Panc1 (cell line): ENCODE results near the gene DDX42. TPM values are rescaled to one million over a fixed set of nuclear protein-coding genes. Genes with fewer than 3 reads are reported as not detected.

ENCODE experiments used
- ATAC-seq: fragments of 200-7000 bp; cut with Tn5 transposase; 2 replicates; pipeline ENCODE4 v1.9.1; 2020; ENCODE audit warnings: mild to moderate bottlenecking, moderate library complexity
- BruUV-seq: library from RNA; stranded (reverse); fragments of 400-500 nt; replicated peaks from 2 replicates; lab custom pipeline; 2021; lab: Mats Ljungman, UMichigan
- CTCF ChIA-PET: fragments of 300-600 bp; sonication (Branson Sonifier 250); formaldehyde crosslinking; loops from one replicate; lab custom pipeline; 2022; ENCODE audit warnings: antibody characterized with exemption; lab: Charles Lee
- POLR2A ChIA-PET: fragments of 300-600 bp; sonication (Branson Sonifier 250); formaldehyde crosslinking; loops from one replicate; lab custom pipeline; 2022; ENCODE audit warnings: antibody characterized with exemption; lab: Charles Lee
- DNase-seq: peaks from one replicate; pipeline ENCODE4 v3.0.0-alpha.2; 2010; ENCODE audit warnings: low read depth, low spot score
- H3K27ac ChIP-seq: 2 replicates; pipeline ENCODE4 v1.5.1; 2011; ENCODE audit warnings: mild to moderate bottlenecking, low read length, inconsistent platforms
- H3K27me3 ChIP-seq: fragments of 200-500 bp; sonication (Bioruptor generic); 2 replicates; pipeline ENCODE4 v1.6.0; 2014; ENCODE audit warnings: low read length, inconsistent platforms; ENCODE audit not compliant: control insufficient read depth, insufficient read depth
- H3K36me3 ChIP-seq: fragments of 200-500 bp; sonication (Bioruptor generic); 2 replicates; pipeline ENCODE4 v1.5.1; 2014; ENCODE audit warnings: inconsistent platforms, mild to moderate bottlenecking, low read length, moderate library complexity; ENCODE audit not compliant: control insufficient read depth, insufficient read depth
- H3K4me1 ChIP-seq: 2 replicates; pipeline ENCODE4 v1.5.1; 2011; ENCODE audit warnings: inconsistent platforms, mild to moderate bottlenecking, low read length, moderate library complexity; ENCODE audit not compliant: control insufficient read depth, insufficient read depth
- H3K4me3 ChIP-seq, 2 experiments: 2 replicates each; pipeline ENCODE4 v1.5.1; 2011 to 2012; ENCODE audit warnings: low read depth in 2 of 2, low read length in 2 of 2, mild to moderate bottlenecking in 2 of 2, inconsistent platforms in 1 of 2, moderate library complexity in 1 of 2
- H3K9me3 ChIP-seq: fragments of 200-500 bp; sonication (Bioruptor generic); 2 replicates; pipeline ENCODE4 v1.5.1; 2014; ENCODE audit warnings: low read depth, mild to moderate bottlenecking, inconsistent platforms, low read length, moderate library complexity; ENCODE audit not compliant: control insufficient read depth, insufficient read depth
- POLR2AphosphoS5 ChIP-seq: IDR thresholded peaks from 2 replicates; pipeline ENCODE4 v1.6.1; 2012; ENCODE audit warnings: mild to moderate bottlenecking, low read depth, low read length, moderate library complexity
- SIN3A ChIP-seq: IDR thresholded peaks from 2 replicates; pipeline ENCODE4 v1.6.1; 2012; ENCODE audit warnings: low read depth, mild to moderate bottlenecking, low read length, moderate library complexity, borderline replicate concordance; ENCODE audit not compliant: insufficient read depth
- TCF7L2 ChIP-seq: IDR thresholded peaks from 2 replicates; pipeline ENCODE4 v1.6.1; 2011; ENCODE audit warnings: mild to moderate bottlenecking, low read depth, low read length, inconsistent platforms
- in situ Hi-C: cut with HindIII; loops from 2 replicates; pipeline ENCODE4 v1.10.0; 2016; ENCODE audit warnings: low sequenced_read_pairs, low pct_unique_long_range_greater_than_20kb
- intact Hi-C: fragments of 100-400 bp; cut with micrococcal nuclease; formaldehyde crosslinking; loops from one replicate; pipeline ENCODE4 v1.10.0; 2022; ENCODE audit not compliant: unreplicated experiment
- total RNA-seq: library from RNA; stranded (reverse); gene quantifications from one replicate; pipeline ENCODE4 v1.2.1, GENCODE V29; 2021; ENCODE audit not compliant: unreplicated experiment
- TF ChIP-seq, protein P1 (sequence below), 2 experiments: IDR thresholded peaks; 2 replicates each; pipeline ENCODE4 v1.6.1; 2011 to 2012; ENCODE audit warnings: low read depth in 2 of 2, control low read depth in 1 of 2, low read length in 1 of 2, mild to moderate bottlenecking in 1 of 2, moderate library complexity in 1 of 2; ENCODE audit not compliant: insufficient read depth in 1 of 2
- TF ChIP-seq, protein P2 (sequence below): fragments of 450-650 bp; IDR thresholded peaks from 2 replicates; pipeline ENCODE4 v1.5.1; 2017; ENCODE audit warnings: mild to moderate bottlenecking

The DDX42 gene
- total RNA-seq, 1 experiment from 2014 or later: 89.6 TPM

DNA sequence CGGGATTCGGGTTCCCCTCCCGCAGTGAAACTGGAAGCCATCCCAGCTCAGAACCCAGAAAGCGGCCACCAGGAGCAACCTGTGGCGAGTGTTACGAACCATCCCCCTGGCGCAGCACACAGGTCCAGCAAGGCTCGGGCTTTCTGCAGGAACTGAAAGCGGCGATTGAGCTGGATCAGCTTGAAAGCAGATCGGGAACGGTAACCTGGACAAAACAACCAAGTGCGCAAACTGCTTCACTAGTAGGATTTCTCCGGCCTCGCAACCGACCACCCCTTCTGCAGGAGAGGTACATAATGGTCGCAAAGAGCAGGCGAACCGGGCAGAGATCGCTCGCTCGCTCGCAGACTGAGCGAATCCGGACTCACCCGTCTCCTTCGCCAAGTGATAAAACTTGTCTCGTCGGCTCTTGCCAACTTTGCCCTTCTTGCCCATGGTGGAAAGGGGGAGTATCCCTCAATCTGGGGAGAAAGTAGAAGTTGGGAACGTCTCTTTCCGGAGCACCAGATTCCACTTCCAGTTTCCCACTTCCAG lies 52.6 kb downstream of the DDX42 start:
- CTCF ChIA-PET: no interaction called here
- no peak for DNase-seq

DNA sequence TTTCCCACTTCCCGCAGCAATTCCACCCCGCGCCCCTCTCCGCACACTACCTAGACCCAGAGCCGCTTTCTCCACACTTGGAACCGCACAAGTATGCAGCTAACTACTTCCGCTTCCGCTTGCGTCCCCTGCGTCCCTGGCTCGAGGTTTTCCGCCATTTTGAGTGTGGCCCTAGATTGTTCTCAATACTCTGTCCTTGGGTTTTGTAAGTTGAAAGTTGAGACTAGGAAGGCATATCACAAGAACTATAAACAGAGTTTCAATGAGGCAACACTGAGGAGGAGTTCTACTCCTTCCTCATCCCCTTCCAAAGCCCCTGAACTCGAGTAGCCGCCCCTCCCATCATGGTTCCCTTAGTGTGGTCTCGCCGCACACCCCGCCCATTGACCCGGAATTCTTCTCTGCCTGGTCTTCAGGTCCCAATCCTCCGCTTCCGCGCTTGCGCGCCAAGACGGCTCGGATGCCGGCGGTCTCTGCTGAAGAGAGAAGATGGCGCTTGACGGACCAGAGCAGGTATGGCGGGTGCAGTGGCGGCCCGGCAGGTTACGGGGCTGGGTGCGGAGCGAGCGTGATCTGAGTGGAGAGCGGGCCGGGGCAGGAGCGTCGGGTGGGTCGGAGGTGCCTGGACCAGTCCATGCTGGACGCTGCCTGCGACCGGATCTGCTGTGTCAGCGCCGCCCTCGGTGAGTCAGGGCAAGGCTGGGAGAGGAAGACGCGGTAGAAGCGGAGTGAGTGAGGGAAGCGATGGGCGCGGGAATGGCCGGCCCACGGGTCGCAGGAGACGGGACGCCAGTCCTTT lies 53.2 kb downstream of the DDX42 start, which contains the start of the genes FTSJ3 and PSMC5:
TSS of gene FTSJ3 (minus strand) at position 662 of the 799 bp plus-strand sequence. CDS start 761 bp downstream, outside the sequence.
TSS of gene PSMC5 (plus strand) at position 430 of the 799 bp plus-strand sequence. CDS start at position 490, 60 bp downstream.
- Histone ChIP-seq H3K4me3 (peak within 1 kb of the TSS; percentile 80 to 96), H3K9me3 (no peaks in the 10 kb centered on the region), H3K36me3 (peaks cover 52% of the 10 kb centered on the region), H3K4me1 (peaks cover 15% of the 10 kb centered on the region), H3K27me3 (no peaks in the 10 kb centered on the region), H3K27ac (peak within 1 kb of the TSS; percentile 95)
- ChIA-PET POLR2A (interaction anchor here (1.0 kb wide), 1 partner anchor 53 kb away, joined by 5 read pairs; the partner anchor contains the start of genes CCDC47 and DDX42), CTCF (interaction anchor here (0.6 kb wide), 1 partner anchor 422 kb away, joined by 3 read pairs; no protein-coding TSS in a partner anchor)
- DNase-seq (peak; percentile 75), ATAC-seq (peak; percentile 95)
- in situ Hi-C loops (no loop called here), intact Hi-C loops (no loop called here)
- TF ChIP-seq TCF7L2 (no peak; the same call in 1 of the 2 replicates), SIN3A (peak; percentile 61; the same call in 1 of the 2 replicates), POLR2AphosphoS5 (peak; percentile 58)
- TF ChIP-seq, protein P1, sequence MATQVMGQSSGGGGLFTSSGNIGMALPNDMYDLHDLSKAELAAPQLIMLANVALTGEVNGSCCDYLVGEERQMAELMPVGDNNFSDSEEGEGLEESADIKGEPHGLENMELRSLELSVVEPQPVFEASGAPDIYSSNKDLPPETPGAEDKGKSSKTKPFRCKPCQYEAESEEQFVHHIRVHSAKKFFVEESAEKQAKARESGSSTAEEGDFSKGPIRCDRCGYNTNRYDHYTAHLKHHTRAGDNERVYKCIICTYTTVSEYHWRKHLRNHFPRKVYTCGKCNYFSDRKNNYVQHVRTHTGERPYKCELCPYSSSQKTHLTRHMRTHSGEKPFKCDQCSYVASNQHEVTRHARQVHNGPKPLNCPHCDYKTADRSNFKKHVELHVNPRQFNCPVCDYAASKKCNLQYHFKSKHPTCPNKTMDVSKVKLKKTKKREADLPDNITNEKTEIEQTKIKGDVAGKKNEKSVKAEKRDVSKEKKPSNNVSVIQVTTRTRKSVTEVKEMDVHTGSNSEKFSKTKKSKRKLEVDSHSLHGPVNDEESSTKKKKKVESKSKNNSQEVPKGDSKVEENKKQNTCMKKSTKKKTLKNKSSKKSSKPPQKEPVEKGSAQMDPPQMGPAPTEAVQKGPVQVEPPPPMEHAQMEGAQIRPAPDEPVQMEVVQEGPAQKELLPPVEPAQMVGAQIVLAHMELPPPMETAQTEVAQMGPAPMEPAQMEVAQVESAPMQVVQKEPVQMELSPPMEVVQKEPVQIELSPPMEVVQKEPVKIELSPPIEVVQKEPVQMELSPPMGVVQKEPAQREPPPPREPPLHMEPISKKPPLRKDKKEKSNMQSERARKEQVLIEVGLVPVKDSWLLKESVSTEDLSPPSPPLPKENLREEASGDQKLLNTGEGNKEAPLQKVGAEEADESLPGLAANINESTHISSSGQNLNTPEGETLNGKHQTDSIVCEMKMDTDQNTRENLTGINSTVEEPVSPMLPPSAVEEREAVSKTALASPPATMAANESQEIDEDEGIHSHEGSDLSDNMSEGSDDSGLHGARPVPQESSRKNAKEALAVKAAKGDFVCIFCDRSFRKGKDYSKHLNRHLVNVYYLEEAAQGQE (IDR thresholded peaks at IDR 0.05; ENCODE audit: insufficient read depth in 1 of 2, low read depth in 2 of 2, low read length in 1 of 2): no peak
- TF ChIP-seq, protein P2, sequence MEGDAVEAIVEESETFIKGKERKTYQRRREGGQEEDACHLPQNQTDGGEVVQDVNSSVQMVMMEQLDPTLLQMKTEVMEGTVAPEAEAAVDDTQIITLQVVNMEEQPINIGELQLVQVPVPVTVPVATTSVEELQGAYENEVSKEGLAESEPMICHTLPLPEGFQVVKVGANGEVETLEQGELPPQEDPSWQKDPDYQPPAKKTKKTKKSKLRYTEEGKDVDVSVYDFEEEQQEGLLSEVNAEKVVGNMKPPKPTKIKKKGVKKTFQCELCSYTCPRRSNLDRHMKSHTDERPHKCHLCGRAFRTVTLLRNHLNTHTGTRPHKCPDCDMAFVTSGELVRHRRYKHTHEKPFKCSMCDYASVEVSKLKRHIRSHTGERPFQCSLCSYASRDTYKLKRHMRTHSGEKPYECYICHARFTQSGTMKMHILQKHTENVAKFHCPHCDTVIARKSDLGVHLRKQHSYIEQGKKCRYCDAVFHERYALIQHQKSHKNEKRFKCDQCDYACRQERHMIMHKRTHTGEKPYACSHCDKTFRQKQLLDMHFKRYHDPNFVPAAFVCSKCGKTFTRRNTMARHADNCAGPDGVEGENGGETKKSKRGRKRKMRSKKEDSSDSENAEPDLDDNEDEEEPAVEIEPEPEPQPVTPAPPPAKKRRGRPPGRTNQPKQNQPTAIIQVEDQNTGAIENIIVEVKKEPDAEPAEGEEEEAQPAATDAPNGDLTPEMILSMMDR: no peak; the same call in 1 of the 2 replicates
- no TSS peak for BruUV-seq

More for the DNA sequence above, 52.6 kb downstream of the DDX42 start:
- TF ChIP-seq, protein P1 (IDR thresholded peaks at IDR 0.05; ENCODE audit: insufficient read depth in 1 of 2, low read depth in 2 of 2, low read length in 1 of 2): no peak
- TF ChIP-seq TCF7L2 (no peak), POLR2AphosphoS5 (no peak; the same call in 1 of the 2 replicates), SIN3A (no peak)
- TF ChIP-seq, protein P2: no peak
- intact Hi-C loops (no loop called here), in situ Hi-C loops (no loop called here)
- TSS peak; percentile 87 for BruUV-seq
- Histone ChIP-seq H3K4me1 (peaks cover 15% of the 10 kb centered on the region), H3K9me3 (no peaks in the 10 kb centered on the region), H3K27me3 (no peaks in the 10 kb centered on the region), H3K4me3 (peak overlapping the region; percentile 80 to 96), H3K36me3 (peaks cover 54% of the 10 kb centered on the region), H3K27ac (peak overlapping the region; percentile 95)
- peak; percentile 5 for ATAC-seq
- POLR2A ChIA-PET: interaction anchor here (1.0 kb wide), 1 partner anchor 53 kb away, joined by 5 read pairs; the partner anchor contains the start of genes CCDC47 and DDX42
